Measurements from ENCODE around the gene EFEMP2.
A peak's percentile ranks its signal among the peaks of the same experiment; 100 is the strongest.

The EFEMP2 gene

GRCh38 chr11:65872586-65873317 is at the start of gene EFEMP2:
Gene EFEMP2 (minus strand): TSS chr11:65872800. CDS start chr11:65872354, 446 bp downstream.
- H3K9ac ChIP-seq (ENCODE audit: low read depth, low read length) = no peak within 1 kb of the TSS
- H3K36me3 ChIP-seq (ENCODE audit: control insufficient read depth, insufficient read depth, low read length) = no peaks in the 10 kb centered on the region
- peak within 1 kb of the TSS; percentile 67 for H3K4me3 ChIP-seq (ENCODE audit: low read depth, low read length)
- no peaks in the 10 kb centered on the region for H3K4me1 ChIP-seq (ENCODE audit: control insufficient read depth, insufficient read depth, low read length)
- H3K27me3 ChIP-seq (ENCODE audit: control insufficient read depth, insufficient read depth, low read length) = no peaks in the 10 kb centered on the region; the same call in 1 of the 2 replicates
- no peaks in the 10 kb centered on the region for H3K9me3 ChIP-seq (ENCODE audit: control insufficient read depth, insufficient read depth, low read length)
- no peak within 1 kb of the TSS for H3K27ac ChIP-seq (ENCODE audit: low read depth, low read length)

GRCh38 chr11:65921876-65922275 is 49.3 kb upstream of the EFEMP2 start:
- H3K4me1 ChIP-seq (ENCODE audit: control insufficient read depth, insufficient read depth, low read length) = 0 out of 2 replicates have a peak, but pooled peaks cover 6% of the 10 kb centered on the region
- H3K9ac ChIP-seq (ENCODE audit: low read depth, low read length) = no peak overlapping the region
- H3K9me3 ChIP-seq (ENCODE audit: control insufficient read depth, insufficient read depth, low read length) = no peaks in the 10 kb centered on the region
- no peaks in the 10 kb centered on the region for H3K27me3 ChIP-seq (ENCODE audit: control insufficient read depth, insufficient read depth, low read length)
- no peak overlapping the region for H3K4me3 ChIP-seq (ENCODE audit: low read depth, low read length)
- peaks cover 22% of the 10 kb centered on the region for H3K36me3 ChIP-seq (ENCODE audit: control insufficient read depth, insufficient read depth, low read length)
- H3K27ac ChIP-seq (ENCODE audit: low read depth, low read length) = no peak overlapping the region

GRCh38 chr11:65921033-65921555 is 48.5 kb upstream of the EFEMP2 start:
- H3K27me3 ChIP-seq (ENCODE audit: control insufficient read depth, insufficient read depth, low read length) = no peaks in the 10 kb centered on the region
- H3K36me3 ChIP-seq (ENCODE audit: control insufficient read depth, insufficient read depth, low read length) = peaks cover 22% of the 10 kb centered on the region
- H3K4me3 ChIP-seq (ENCODE audit: low read depth, low read length) = no peak overlapping the region
- H3K9ac ChIP-seq (ENCODE audit: low read depth, low read length) = no peak overlapping the region
- H3K27ac ChIP-seq (ENCODE audit: low read depth, low read length) = no peak overlapping the region
- H3K9me3 ChIP-seq (ENCODE audit: control insufficient read depth, insufficient read depth, low read length) = no peaks in the 10 kb centered on the region
- 0 out of 2 replicates have a peak, but pooled peaks cover 8% of the 10 kb centered on the region for H3K4me1 ChIP-seq (ENCODE audit: control insufficient read depth, insufficient read depth, low read length)

DNA sequence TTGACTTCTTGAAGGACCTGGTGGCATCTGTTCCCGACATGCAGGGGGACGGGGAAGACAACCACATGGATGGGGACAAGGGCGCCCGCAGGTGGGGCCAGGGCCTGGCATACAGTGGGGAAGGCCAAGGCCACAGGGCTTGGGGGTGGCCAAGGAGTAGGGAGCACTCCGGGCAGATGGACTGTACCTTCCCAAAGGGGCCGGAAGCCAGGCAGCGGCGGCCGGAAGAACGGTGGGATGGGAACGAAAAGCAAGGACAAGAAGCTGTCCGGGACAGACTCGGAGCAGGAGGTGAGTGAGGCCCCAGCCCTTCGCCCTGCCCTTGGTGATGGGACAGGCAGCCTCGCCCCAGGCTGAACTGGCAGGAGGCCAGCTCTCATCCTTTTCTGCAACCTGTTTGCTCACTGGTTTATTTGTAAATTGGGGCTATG is 47.8 kb upstream of the EFEMP2 start:
- H3K9ac ChIP-seq (ENCODE audit: low read depth, low read length) = no peak overlapping the region
- H3K27ac ChIP-seq (ENCODE audit: low read depth, low read length) = no peak overlapping the region
- peaks cover 13% of the 10 kb centered on the region; the same call in 1 of the 2 replicates for H3K4me1 ChIP-seq (ENCODE audit: control insufficient read depth, insufficient read depth, low read length)
- H3K27me3 ChIP-seq (ENCODE audit: control insufficient read depth, insufficient read depth, low read length) = no peaks in the 10 kb centered on the region
- H3K9me3 ChIP-seq (ENCODE audit: control insufficient read depth, insufficient read depth, low read length) = no peaks in the 10 kb centered on the region
- H3K4me3 ChIP-seq (ENCODE audit: low read depth, low read length) = peak overlapping the region; percentile 82
- peaks cover 22% of the 10 kb centered on the region for H3K36me3 ChIP-seq (ENCODE audit: control insufficient read depth, insufficient read depth, low read length)

DNA sequence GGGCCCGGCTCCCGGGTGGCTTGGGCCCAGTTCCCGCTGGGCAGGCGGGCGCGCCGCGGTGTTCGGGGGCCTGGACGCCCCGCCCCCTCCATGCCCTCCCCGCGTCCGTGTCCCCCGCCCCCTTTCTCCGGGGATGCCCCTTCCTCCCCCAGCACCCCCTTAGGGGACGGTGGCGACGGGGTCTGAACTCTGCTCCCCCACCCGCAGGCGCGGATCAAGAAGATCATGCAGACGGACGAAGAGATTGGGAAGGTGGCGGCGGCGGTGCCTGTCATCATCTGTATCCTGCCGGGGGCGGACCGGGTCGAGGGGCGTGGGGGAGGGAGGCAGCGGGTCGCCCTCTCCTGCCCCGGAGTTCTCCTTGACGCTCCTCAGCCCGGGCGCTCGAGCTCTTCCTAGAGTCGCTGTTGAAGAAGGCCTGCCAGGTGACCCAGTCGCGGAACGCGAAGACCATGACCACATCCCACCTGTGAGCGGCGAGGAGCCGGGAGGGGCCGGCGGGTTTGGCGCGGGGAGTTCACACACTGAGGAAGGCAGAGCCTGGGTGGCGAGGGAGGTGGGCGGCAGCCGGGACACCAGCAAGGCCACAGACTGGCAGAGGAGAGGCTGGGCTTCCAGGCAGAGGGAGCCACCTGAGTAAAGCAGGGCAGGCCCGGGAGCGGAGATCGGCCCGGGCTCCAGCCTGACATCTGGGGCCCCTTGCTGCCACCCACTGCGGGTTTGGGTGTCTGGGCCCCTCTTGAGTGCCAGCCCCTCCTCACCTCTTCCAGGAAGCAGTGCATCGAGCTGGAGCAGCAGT is 47.2 kb upstream of the EFEMP2 start:
- H3K4me3 ChIP-seq (ENCODE audit: low read depth, low read length) = peak overlapping the region; percentile 82
- H3K9ac ChIP-seq (ENCODE audit: low read depth, low read length) = no peak overlapping the region
- H3K36me3 ChIP-seq (ENCODE audit: control insufficient read depth, insufficient read depth, low read length) = peaks cover 22% of the 10 kb centered on the region
- peak overlapping the region; percentile 61 for H3K27ac ChIP-seq (ENCODE audit: low read depth, low read length)
- peaks cover 13% of the 10 kb centered on the region; the same call in 1 of the 2 replicates for H3K4me1 ChIP-seq (ENCODE audit: control insufficient read depth, insufficient read depth, low read length)
- no peaks in the 10 kb centered on the region for H3K9me3 ChIP-seq (ENCODE audit: control insufficient read depth, insufficient read depth, low read length)
- H3K27me3 ChIP-seq (ENCODE audit: control insufficient read depth, insufficient read depth, low read length) = no peaks in the 10 kb centered on the region

GRCh38 chr11:65919141-65919572 is 46.6 kb upstream of the EFEMP2 start, which contains the start of gene DRAP1:
Gene DRAP1 (plus strand): TSS chr11:65919426. CDS start chr11:65919502, 76 bp downstream.
- Histone ChIP-seq H3K27ac (ENCODE audit: low read depth, low read length) (peak within 1 kb of the TSS; percentile 91), H3K4me1 (ENCODE audit: control insufficient read depth, insufficient read depth, low read length) (peaks cover 13% of the 10 kb centered on the region; the same call in 1 of the 2 replicates), H3K9me3 (ENCODE audit: control insufficient read depth, insufficient read depth, low read length) (no peaks in the 10 kb centered on the region), H3K4me3 (ENCODE audit: low read depth, low read length) (peak within 1 kb of the TSS; percentile 88), H3K27me3 (ENCODE audit: control insufficient read depth, insufficient read depth, low read length) (no peaks in the 10 kb centered on the region), H3K36me3 (ENCODE audit: control insufficient read depth, insufficient read depth, low read length) (peaks cover 22% of the 10 kb centered on the region), H3K9ac (ENCODE audit: low read depth, low read length) (peak within 1 kb of the TSS; percentile 92)

DNA sequence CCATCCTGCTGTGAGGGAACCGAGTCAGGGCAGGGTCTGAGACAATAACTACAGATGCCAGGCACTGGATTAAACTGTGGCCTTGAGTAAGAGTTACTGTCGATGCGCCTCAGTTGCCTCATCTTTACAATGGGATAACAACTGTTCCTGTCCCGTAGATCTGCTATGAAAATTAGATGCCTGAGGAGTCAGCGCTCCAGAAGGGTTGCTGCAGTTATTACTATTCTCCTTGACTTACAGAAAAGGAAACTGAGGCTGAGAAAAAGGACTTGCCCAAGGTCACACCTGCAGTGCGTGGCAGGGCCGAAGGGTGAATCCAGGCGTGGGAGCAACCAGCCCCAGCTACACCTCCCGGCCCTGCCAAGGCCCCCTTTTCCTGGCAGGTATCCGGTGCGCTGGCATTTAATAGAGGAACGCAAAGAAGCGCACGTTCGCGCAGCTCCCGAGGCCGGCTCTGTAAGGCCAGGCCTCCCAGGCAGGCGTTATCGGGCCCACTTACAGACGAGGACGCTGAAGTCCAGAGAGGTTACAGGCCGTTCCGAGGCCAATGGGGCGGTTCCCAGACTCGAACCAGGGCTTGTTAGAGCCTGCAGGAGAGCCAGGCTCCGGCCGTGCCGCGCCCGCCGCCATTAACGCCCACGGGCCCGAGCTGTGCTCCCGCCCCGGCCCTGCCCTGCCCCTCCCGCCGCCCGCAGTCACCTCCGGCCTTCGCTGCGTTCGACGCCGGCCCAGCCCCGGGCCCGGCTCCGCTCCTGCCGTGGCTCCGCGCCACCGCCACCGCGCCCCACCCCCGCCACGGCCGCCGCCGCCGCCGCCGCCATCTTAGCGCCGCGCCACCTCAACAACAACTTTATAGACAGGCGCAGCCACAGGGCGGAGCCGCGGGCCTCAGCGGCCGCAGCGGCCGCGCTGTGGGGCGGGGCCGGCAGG is 45.9 kb upstream of the EFEMP2 start, which contains the start of gene C11orf68:
C11orf68 (minus strand) TSS at position 852 of the 930 bp plus-strand sequence; CDS start at position 821, 31 bp downstream.
- Histone ChIP-seq H3K9ac (ENCODE audit: low read depth, low read length) (peak within 1 kb of the TSS; percentile 92), H3K36me3 (ENCODE audit: control insufficient read depth, insufficient read depth, low read length) (peaks cover 21% of the 10 kb centered on the region), H3K27ac (ENCODE audit: low read depth, low read length) (peak within 1 kb of the TSS; percentile 91), H3K4me3 (ENCODE audit: low read depth, low read length) (peak within 1 kb of the TSS; percentile 88), H3K4me1 (ENCODE audit: control insufficient read depth, insufficient read depth, low read length) (peaks cover 13% of the 10 kb centered on the region; the same call in 1 of the 2 replicates), H3K27me3 (ENCODE audit: control insufficient read depth, insufficient read depth, low read length) (no peaks in the 10 kb centered on the region), H3K9me3 (ENCODE audit: control insufficient read depth, insufficient read depth, low read length) (no peaks in the 10 kb centered on the region)

- Histone ChIP-seq H3K9me3 (ENCODE audit: control insufficient read depth, insufficient read depth, low read length) (no peaks in the 10 kb centered on the region), H3K27ac (ENCODE audit: low read depth, low read length) (no peak overlapping the region), H3K36me3 (ENCODE audit: control insufficient read depth, insufficient read depth, low read length) (peaks cover 16% of the 10 kb centered on the region), H3K27me3 (ENCODE audit: control insufficient read depth, insufficient read depth, low read length) (no peaks in the 10 kb centered on the region), H3K4me3 (ENCODE audit: low read depth, low read length) (peak overlapping the region; percentile 88), H3K4me1 (ENCODE audit: control insufficient read depth, insufficient read depth, low read length) (peaks cover 13% of the 10 kb centered on the region; the same call in 1 of the 2 replicates), H3K9ac (ENCODE audit: low read depth, low read length) (no peak overlapping the region; the same call in 1 of the 2 replicates)
Measured at GRCh38 chr11:65917434-65918210, 45.0 kb upstream of the EFEMP2 start.

GRCh38 chr11:65917077-65917433 is 44.5 kb upstream of the EFEMP2 start:
- H3K4me1 ChIP-seq (ENCODE audit: control insufficient read depth, insufficient read depth, low read length) = peaks cover 14% of the 10 kb centered on the region; the same call in 1 of the 2 replicates
- no peaks in the 10 kb centered on the region for H3K27me3 ChIP-seq (ENCODE audit: control insufficient read depth, insufficient read depth, low read length)
- no peaks in the 10 kb centered on the region for H3K9me3 ChIP-seq (ENCODE audit: control insufficient read depth, insufficient read depth, low read length)
- peaks cover 10% of the 10 kb centered on the region for H3K36me3 ChIP-seq (ENCODE audit: control insufficient read depth, insufficient read depth, low read length)
- no peak overlapping the region for H3K27ac ChIP-seq (ENCODE audit: low read depth, low read length)
- no peak overlapping the region for H3K4me3 ChIP-seq (ENCODE audit: low read depth, low read length)
- no peak overlapping the region for H3K9ac ChIP-seq (ENCODE audit: low read depth, low read length)

Measured in HUES48 (cell line).